NCI-H2196 treated with DMSO at 0.1 percent for 48 hours (cell line): ENCODE data around the gene CSK.
"Not testable (repeated sequence)": the region's sequence is repeated elsewhere in the genome, so short reads cannot be mapped to it uniquely, and the experiment has no call there.

ENCODE experiments used
- DNase-seq: peaks from one replicate; lab custom pipeline; 2025; ENCODE audit not compliant: unreplicated experiment; lab: John Stamatoyannopoulos, UW

The CSK gene

DNA sequence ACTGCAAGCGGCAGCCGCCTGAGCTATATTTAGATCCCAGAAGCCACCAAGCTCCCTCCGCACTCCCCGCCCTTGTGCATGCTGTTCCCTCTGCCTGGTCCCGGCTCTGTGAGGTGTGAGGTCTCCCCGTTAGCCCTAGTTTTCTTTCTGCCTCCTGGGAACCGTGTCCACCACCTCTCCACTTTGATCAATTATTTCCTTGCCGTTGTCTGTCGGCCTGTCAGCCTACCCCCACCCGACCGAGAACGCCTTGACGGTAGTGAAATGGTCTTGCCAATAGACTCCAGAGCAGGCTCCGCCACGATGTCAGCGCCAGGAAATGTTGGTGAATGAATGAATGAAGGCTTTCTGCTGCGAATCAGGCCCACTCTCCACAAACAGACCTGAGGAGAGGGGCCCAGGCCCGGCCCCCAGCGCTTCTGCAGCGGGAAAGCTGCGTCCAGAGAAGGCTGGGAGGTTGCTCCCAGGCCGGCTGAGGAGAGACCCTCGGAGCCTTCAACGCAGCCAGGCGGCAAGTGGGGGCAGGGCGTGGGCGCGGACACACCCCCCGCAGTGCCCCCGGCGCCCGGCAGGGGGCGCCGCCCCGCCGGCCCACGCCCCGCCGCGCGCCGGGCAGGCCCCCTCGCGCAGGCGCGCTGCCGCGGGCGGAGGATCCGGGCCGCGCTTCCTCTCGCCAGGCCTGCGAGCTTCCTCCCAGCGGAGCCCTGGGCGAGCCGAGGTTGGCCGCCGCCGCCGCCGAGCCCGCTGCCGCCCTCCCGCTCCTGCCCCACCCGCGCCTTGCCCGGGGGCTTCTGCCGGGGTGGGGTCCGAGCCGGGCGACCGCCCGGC is at the start of gene CSK:
Gene CSK (plus strand): TSS at position 650 of the 828 bp plus-strand sequence. CDS start 16,218 bp downstream, outside the sequence.
- DNase-seq: peak; percentile 19

DNA sequence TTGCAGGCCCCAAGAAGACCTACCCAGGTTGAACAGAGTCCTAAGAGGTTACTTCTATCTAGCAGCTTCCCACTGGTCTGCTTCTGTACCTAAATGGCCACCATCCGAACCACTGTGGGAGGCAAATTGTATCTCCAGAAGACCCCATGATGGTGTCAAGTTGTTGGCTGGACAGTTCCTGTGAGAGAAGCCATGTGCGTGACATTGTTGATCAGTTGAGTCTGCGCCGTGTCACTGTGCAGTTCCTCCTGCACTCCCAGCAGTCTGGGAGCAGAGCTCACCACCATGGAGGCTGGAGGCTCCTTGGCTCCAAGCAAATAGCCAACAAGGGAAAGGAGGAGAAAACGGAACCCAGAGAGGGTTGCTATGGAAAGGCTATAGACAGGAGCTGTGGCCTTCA is 49.0 kb upstream of the CSK start:
- DNase-seq: no peak

DNA sequence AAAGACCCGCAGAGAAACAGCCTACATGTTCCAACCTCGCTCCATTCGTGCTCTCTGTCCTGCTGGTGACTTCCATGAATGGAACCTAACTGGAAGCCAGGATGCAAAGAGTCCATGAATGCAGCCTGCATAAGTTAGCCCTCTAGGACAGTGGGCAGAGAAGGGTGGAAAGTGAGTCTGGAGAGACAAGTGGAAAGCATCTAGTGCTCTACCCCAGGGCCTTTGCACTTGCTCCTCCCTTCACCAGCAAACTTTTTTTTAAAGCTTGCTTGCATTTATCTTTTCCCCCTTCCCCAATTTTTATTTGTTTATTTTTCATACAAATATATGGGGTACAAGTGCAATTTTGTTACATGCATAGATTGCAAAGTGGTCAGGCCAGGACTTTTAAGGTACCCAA is 48.6 kb upstream of the CSK start:
- DNase-seq: no peak

DNA sequence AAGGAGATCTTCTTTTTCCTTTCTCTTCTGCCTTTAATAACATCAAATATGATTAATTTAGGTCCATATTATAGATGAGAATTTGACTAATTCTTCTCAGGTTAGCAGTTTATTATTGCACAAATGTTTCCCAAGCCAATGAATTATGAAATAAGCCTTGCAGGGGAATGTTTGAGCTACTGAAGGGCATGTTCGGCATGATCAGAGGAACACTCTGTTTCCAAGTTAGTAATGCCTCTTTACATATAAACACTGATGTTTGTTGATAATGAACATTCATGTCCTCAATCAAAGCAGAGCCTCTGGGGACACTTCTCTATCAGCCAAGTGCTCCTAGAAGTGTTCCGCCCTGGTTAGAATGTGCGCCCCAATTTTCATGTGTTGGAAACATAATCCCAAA is 46.6 kb upstream of the CSK start:
- DNase-seq: no peak

DNA sequence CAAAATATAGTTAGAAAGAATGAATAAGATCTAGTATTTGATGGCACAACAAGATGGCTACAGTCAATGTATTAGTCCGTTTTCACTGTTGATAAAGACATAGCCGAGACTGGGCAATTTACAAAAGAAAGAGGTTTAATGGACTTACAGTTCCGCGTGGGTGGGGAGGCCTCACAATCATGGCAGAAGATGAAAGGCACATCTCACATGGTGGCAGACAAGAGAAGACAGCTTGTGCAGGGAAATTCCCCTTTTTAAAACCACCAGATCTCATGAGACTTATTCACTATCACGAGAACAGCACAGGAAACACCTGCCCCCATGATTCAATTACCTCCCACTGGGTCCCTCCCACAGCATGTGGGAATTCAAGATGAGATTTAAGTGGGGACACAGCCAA is 43.6 kb upstream of the CSK start:
- DNase-seq: not testable (repeated sequence)

DNA sequence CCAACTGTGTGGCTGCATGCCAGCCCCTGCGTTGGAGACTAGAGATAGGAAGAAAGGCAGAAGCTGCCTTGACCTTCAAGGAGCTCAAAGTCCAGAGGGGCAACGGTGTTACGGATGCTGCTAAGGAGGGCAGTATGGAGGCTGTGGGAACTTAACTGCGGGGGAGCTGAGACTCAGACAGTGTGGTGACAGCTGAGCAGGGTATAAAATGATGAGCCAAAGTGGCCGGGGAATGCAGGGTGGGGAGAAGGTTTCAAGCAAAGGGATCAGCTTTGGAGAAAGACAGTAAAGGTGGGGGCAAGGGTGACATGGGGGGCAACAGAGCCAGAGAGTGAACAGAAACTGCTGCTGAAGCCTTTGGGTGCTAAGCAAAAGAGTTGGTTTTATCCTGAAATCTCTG is 39.5 kb upstream of the CSK start:
- no peak for DNase-seq

DNA sequence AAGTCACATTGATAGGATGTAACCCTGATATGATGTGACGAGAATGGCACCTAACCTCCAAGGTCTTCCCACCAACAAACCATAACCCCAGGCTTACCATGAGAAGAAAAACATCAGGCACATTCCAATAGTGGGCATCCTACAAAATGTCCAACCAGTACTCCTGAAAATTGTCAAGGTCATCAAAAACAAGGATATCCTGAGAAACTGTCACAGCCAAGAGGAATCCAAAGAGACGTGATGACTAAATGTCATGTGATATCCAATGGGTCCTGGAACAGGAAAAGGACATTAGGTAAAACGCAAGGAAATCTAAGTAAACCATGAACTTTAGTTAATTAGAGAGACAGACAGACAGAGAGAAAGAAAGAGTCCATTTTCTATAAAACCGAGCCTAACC is 35.5 kb upstream of the CSK start:
- no peak for DNase-seq

DNA sequence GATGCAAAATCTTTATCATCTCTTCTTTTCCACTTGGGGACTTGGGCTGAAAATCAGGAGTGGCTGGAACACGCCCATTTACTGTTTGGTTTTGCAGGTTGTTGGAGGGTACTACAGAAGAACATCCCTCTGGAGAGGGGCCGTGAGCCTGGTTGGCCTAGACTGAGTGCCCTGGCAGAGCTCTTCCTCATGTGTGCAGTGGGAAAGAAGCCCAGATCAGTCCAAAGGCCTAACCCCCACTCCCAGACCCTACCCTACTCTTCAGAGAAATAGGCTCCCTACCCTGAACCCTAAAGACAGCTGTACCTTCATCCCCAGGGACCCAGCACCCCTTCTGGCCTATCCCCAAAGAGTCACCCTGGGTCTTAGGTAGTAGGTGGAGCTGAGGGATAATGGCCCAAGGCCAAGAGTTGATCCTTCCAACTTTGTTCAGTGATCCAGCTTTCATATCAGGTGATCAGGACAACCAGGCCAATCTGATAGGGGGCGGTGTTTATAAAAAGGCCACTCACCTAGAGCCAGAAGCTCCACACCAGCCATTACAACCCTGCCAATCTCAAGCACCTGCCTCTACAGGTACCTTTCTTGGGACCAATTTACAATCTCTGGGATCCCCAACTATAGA is 33.4 kb upstream of the CSK start, which contains the start of gene CYP1A2:
Gene CYP1A2 (plus strand): TSS at position 524 of the 625 bp plus-strand sequence. CDS start 894 bp downstream, outside the sequence.
- DNase-seq: no peak

DNA sequence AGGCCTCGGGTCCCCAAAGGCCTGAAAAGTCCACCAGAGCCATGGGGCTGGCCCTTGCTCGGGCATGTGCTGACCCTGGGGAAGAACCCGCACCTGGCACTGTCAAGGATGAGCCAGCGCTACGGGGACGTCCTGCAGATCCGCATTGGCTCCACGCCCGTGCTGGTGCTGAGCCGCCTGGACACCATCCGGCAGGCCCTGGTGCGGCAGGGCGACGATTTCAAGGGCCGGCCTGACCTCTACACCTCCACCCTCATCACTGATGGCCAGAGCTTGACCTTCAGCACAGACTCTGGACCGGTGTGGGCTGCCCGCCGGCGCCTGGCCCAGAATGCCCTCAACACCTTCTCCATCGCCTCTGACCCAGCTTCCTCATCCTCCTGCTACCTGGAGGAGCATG is 32.0 kb upstream of the CSK start:
- no peak for DNase-seq

DNA sequence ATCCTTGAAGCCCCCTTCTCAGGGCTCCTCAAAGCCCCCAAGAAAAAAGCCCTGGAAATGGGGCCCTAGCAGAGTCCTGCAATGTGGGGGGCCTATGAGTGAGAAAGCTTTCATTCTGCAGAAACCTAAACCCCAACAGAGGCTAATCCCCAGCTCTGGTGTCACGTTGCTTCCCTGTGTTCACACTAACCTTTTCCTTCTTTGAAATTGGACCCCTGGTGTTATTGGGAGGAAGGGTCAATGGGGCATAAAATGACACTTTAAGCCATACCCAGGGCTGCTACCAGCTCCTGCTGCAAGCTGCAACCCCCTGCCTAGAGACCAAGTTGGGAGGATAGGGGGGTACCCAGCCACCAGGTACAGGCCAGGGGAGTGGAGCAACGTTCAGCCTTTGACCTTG is 31.1 kb upstream of the CSK start:
- DNase-seq: no peak

DNA sequence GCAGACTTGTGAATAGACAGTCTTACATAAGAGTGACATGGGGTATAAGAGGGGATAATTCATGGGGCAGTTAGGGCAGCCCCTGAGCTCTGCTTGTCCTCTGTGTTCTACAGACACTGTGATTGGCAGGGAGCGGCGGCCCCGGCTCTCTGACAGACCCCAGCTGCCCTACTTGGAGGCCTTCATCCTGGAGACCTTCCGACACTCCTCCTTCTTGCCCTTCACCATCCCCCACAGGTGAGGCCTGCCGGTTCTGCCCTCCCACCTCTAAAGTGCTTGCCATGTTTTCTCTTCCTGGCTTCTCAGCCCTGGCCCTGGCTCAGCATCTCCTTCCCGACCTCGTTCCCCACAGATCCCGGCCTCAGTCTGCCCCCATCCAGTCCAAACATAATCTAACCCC is 29.9 kb upstream of the CSK start:
- no peak for DNase-seq

DNA sequence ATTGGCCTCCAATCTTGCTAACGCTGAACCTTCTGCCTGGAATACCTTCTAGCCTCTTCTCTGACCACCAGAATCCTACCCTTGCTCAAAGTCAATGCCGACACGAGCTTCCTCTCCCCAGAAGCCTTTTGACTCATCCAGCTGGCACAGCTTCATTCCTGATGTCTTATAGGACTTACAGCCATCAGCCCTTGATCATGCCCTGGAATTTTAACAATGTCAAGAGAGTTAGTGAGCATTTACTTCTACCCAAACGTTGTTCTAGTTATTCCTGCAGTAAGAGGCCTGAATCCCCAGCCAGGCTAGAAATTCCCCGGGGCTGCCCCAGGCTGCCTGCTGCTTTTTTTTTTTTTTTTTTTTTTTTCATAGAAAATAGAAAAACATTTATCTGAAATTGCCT is 29.3 kb upstream of the CSK start:
- DNase-seq: no peak

DNA sequence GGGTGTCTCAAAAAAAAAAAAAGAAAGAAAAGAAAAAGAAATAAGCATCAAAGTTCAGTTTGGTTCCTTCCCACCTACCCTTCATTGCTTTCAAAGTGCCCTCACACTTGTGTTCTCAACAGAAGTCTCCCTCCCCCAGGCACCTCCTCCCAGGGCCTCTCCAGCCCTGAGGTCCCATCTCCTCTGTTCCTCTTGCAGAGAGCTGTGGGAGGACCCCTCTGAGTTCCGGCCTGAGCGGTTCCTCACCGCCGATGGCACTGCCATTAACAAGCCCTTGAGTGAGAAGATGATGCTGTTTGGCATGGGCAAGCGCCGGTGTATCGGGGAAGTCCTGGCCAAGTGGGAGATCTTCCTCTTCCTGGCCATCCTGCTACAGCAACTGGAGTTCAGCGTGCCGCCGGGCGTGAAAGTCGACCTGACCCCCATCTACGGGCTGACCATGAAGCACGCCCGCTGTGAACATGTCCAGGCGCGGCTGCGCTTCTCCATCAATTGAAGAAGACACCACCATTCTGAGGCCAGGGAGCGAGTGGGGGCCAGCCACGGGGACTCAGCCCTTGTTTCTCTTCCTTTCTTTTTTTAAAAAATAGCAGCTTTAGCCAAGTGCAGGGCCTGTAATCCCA is 27.2 kb upstream of the CSK start:
- no peak for DNase-seq

DNA sequence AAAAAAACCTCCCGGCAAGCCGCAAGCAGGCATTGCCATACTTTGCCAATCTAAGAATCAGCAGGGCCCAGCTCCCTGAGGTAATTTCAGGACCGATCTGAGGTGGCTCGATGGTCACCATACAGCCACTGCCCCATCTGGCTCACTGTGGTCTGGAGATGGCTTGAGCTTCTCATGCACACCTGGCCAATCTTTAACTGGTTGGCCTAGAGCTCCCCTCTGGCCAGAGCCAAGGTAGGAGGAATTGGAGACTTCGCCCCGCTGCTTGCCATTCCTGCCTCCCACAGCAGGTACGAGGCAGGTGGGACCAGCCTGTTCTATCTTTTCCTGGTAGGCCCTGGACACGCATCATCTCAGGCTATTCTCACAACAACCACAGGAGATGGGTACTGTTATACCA is 23.1 kb upstream of the CSK start:
- no peak for DNase-seq

DNA sequence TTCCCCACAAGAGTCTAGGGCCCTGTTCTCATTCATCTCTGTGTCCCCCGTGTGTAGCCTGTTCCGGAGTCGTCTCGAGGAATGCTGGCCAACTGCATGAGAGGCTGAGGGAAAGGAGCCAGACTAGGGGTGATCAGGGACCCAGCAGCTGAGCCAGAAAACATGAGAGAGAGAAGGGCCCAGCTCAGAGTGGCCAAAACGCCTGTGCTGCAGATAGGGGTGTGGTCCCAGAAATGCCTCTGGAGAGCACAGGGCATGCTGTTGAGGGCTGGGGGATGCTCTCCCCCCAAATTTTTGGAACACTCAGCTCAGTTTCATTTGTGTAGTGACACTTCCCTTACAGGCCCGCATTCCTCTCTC is 19.1 kb upstream of the CSK start:
- no peak for DNase-seq

DNA sequence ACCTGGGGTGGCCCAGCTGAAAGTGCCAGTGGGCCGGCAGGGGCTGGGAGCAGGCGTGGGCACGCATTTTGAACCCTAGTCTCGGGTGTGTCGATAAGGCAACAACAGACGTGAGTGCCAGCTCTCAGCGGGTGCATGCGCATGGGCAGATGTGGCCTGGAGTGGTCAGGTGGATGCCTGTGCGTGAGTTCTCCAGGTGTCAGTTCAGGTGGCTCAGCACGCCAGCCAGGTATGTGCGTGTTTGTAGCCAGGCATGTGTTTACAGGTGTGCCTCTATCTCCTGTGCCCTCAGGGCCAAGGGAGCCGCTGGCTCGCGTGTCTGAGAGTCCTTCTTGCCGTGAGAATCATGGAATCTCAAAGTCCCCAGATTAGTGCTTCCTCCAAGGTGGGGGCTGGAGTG is 18.5 kb upstream of the CSK start:
- DNase-seq: no peak

DNA sequence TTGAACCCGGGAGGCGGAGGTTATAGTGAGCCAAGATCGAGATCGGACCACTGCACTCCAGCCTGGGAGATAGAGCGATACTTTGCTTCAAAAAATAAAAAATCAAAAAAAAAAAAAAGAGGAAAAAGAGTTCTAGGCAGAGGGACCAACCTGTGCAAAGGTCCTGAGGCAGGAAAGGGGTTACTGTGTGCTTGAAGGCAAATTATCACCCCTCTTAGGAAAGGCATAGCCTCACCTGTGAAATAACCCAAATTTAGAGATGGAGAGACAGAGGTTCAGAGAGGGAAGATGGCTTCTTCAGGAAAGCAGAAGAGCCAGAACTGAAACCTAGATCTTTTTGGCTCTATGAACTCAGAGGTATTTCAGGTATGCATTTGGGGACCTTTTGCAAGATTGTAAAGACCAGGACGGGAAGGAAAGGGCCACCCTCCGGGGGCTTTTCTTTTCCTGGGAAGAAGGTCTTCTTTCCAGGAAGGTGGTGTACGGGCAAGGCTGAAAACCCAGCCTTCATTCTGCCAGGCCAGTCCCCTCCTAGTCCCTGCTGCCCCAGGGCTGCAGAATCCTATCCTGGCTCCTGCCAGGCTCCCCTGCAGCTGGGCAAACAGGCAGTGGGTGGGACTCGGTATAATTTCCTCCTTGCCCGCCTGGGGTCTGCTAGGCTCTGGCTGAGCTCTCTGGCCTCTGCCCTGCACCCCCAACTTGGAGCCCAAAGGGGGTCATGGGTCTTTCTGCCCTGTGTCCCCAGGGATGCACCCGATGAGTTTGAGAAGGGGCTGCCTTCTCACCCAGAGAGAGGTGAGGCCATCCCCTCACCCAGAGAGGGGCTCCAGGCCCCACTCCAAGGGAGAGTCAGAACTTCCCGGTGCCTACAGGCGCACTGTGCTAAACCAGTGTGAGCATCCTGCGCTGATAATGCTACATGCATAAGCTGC is 14.4 kb upstream of the CSK start:
- no peak for DNase-seq

DNA sequence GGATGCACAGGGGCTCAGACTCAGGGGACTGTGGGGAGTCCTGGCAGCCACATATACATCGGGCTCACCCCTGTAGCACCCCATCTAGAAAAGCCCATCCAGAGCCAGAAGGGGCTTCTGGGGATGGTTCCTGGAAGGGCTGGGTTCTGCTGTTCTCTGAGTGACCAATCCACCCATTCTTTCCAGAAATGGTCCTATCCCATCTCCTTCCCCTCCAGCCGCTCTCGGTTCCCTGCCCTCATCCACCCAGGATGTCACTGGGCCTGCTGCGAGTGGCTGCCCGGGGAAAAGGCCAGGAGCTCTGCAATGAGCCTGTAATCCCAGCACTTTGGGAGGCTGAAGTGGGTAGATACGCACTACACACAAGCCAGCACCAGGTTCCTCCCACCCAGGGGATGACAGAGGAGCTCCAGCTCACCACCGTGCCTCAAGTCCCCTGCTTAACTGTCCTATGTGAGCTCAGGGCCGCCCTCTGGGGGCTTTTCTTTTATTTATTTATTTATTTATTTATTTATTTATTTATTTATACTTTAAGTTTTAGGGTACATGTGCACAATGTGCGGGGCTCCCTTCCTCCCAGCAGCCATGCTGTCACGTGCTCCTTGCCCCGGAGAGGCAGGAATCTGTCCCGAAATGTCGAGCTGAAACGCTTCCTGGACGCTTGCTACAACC is 13.6 kb upstream of the CSK start:
- DNase-seq: no peak

DNA sequence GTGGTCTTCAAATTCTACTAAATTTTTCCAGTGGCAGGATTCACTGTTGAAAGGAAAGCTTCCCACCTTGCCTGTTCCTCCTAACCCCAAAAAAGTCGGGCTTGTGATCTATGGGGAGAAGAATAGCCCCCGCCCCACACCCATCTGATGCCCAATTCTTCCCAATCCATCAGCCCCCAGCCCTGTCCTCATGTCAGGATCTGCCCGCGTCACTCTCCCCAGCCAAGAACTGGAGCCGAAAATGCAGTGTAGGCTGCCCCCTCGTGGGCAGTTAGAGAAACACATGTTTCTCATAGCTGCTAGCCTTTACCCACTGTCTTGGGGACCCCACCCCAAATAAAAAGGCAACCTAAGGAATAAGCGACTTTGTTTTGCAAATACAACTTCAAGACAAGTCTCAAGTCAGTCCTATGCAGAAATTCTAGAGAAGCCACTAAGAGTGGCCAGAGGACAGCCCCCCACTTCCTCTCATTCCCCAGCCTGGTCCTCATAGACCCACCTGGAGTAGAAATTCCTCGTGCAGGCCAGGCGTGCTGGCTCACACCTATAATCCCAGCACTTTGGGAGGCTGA is 13.0 kb upstream of the CSK start:
- DNase-seq: peak; percentile 32

DNA sequence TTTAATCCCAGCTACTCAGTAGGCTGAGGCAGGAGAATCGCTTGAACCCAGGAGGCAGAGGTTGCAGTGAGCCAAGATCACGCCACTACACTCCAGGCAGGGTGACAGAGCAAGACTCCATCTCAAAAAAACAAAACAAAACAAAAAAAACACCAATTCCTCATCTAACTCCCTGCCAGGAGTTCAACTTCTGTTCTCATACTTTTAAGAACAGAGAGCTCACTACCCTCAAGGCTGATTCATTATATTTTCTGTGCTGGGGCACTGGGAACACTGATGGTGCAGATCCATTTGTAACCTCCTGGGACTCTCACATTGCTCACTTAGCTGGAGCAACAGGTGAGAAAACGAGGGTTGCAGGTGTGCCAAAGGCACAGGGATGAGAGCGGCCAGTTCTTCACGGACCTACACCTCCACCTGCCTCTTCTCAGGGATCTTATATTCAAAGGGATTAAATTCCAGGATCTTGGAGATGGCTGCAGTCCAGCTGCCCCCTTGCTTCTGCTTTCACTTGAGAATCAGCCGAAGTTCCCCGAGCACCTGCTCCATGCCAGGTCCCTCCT is 12.3 kb upstream of the CSK start:
- DNase-seq: no peak
